HepG2 (cell line): ENCODE measurements around the gene PASD1. TPM values are rescaled to one million over a fixed set of nuclear protein-coding genes. Genes with fewer than 3 reads are reported as not detected.
"Not testable (repeated sequence)": the region's sequence is repeated elsewhere in the genome, so short reads cannot be mapped to it uniquely, and the experiment has no call there.

ENCODE experiments used
- ATAC-seq: fragments of 200-7000 bp; cut with Tn5 transposase; 3 replicates; pipeline ENCODE4 v1.9.1; 2020; ENCODE audit warnings: mild to moderate bottlenecking, moderate library complexity
- BruUV-seq: library from RNA; stranded (reverse); fragments of 400-500 nt; replicated peaks from 2 replicates; lab custom pipeline; 2021; lab: Mats Ljungman, UMichigan
- CTCF ChIA-PET: fragments of 300-600 bp; formaldehyde crosslinking; extraction: SDS; loops from one replicate; lab custom pipeline; 2021; ENCODE audit warnings: low total read pairs, inconsistent platforms, low intra/inter-chr PET ratio; lab: Yijun Ruan, JAX
- POLR2A ChIA-PET: fragments of 350-600 bp; sonication (Branson Sonifier 250); formaldehyde crosslinking; loops from one replicate; lab custom pipeline; 2020; ENCODE audit warnings: antibody characterized with exemption, inconsistent platforms; lab: Yijun Ruan, JAX
- DNase-seq: peaks from one replicate; pipeline ENCODE4 v3.0.0-alpha.2; 2015; ENCODE audit warnings: low spot score
- FAIRE-seq: peaks from 3 replicates; lab custom pipeline; 2011; peaks lifted over from hg19 to GRCh38; lab: Jason Lieb, UNC
- H2AFZ ChIP-seq: one replicate; pipeline ENCODE4 v1.6.1; 2011; ENCODE audit warnings: low read length, inconsistent platforms
- H3K27ac ChIP-seq: fragments of 300-600 bp; 3 replicates; pipeline ENCODE4 v1.8.0; 2011; ENCODE audit warnings: mixed run types, mild to moderate bottlenecking, mixed read lengths, low read length, inconsistent platforms; ENCODE audit not compliant: insufficient read depth; ENCODE audit errors: extremely low read length
- H3K27me3 ChIP-seq, 2 experiments: fragments of 200-600 bp in 1 of 2; 2 replicates in 1 of 2; 3 replicates in 1 of 2; pipeline versions ENCODE4 v1.6.0 to v1.8.0; 2011; ENCODE audit warnings: low read length in 2 of 2, mild to moderate bottlenecking in 2 of 2, moderate library complexity in 2 of 2, inconsistent platforms in 1 of 2; ENCODE audit not compliant: insufficient read depth in 2 of 2, control insufficient read depth in 1 of 2
- H3K36me3 ChIP-seq, 2 experiments: fragments of 200-600 bp in 1 of 2; replicated peaks in 1 of 2; 2 replicates in 1 of 2; 3 replicates in 1 of 2; pipeline versions ENCODE4 v1.5.1 to v1.8.0; 2011; ENCODE audit warnings: low read length in 2 of 2, inconsistent platforms in 1 of 2; ENCODE audit not compliant: insufficient read depth in 2 of 2, control insufficient read depth in 1 of 2
- H3K4me1 ChIP-seq: 2 replicates; pipeline ENCODE4 v1.5.1; 2012; ENCODE audit warnings: low read length, inconsistent platforms; ENCODE audit not compliant: insufficient read depth
- H3K4me2 ChIP-seq: 2 replicates; pipeline ENCODE4 v1.6.0; 2011; ENCODE audit warnings: low read depth, low read length, inconsistent platforms
- H3K4me3 ChIP-seq, 3 experiments: fragments of 200-600 bp in 1 of 3; sonication (generic), shearing (Covaris generic) in 1 of 3; replicated peaks in 1 of 3; 2 replicates each; pipeline ENCODE4 v1.5.1; 2011 to 2016; ENCODE audit warnings: low read length in 3 of 3, inconsistent platforms in 2 of 3, low read depth in 2 of 3, mild to moderate bottlenecking in 2 of 3, control low read depth in 1 of 3, mixed read lengths in 1 of 3; ENCODE audit not compliant: insufficient read depth in 1 of 3
- H3K79me2 ChIP-seq: one replicate; pipeline ENCODE4 v1.6.1; 2011; ENCODE audit warnings: low read length, inconsistent platforms; ENCODE audit not compliant: insufficient read depth
- H3K9ac ChIP-seq: 2 replicates; pipeline ENCODE4 v1.6.0; 2011; ENCODE audit warnings: mild to moderate bottlenecking, low read depth, low read length, inconsistent platforms; ENCODE audit not compliant: insufficient read depth
- H3K9me3 ChIP-seq: 2 replicates; pipeline ENCODE4 v1.5.1; 2012; ENCODE audit warnings: mild to moderate bottlenecking, low read length
- H4K20me1 ChIP-seq: 2 replicates; pipeline ENCODE4 v1.6.0; 2011; ENCODE audit warnings: inconsistent platforms, mild to moderate bottlenecking, low read length, moderate library complexity; ENCODE audit not compliant: insufficient read depth
- GATA4 ChIP-seq: sonication (generic); IDR thresholded peaks from 2 replicates; pipeline ENCODE4 v1.6.1; 2016; ENCODE audit warnings: antibody characterized with exemption, low read depth, borderline replicate concordance
- GATAD2A ChIP-seq: IDR thresholded peaks from 2 replicates; pipeline ENCODE4 v1.6.1; 2016
- JARID2 ChIP-seq: sonication (generic); formaldehyde crosslinking; IDR thresholded peaks from 2 replicates; pipeline ENCODE4 v1.8.1; 2023; ENCODE audit warnings: missing genetic modification reagents, inconsistent platforms; ENCODE audit not compliant: insufficient replicate concordance
- MAF1 ChIP-seq: sonication (generic); formaldehyde crosslinking; IDR thresholded peaks from 2 replicates; pipeline ENCODE4 v1.5.0; 2020; ENCODE audit warnings: missing genetic modification reagents, borderline replicate concordance
- NCOA2 ChIP-seq: sonication (generic); formaldehyde crosslinking; IDR thresholded peaks from 2 replicates; pipeline ENCODE4 v1.8.0; 2022; ENCODE audit warnings: inconsistent platforms
- ZNF740 ChIP-seq: sonication (generic); formaldehyde crosslinking; IDR thresholded peaks from 2 replicates; pipeline ENCODE4 v1.4.0; 2020; ENCODE audit warnings: missing genetic modification reagents
- ZNF841 ChIP-seq: sonication (generic); formaldehyde crosslinking; IDR thresholded peaks from 2 replicates; pipeline ENCODE4 v1.8.1; 2023; ENCODE audit warnings: missing genetic modification reagents, borderline replicate concordance
- WGBS: methylation state at CpG from one replicate; pipeline ENCODE4 v1.1.6; 2017; ENCODE audit warnings: low lambda C conversion rate; 5-methylcytosine and 5-hydroxymethylcytosine counted together
- in situ Hi-C: cut with HindIII; loops from 2 replicates; pipeline ENCODE4 v1.10.0; 2017; ENCODE audit warnings: low pct_unique_long_range_greater_than_20kb; ENCODE audit not compliant: extremely low pct_ligation_motif_present
- intact Hi-C: fragments of 100-400 bp; cut with micrococcal nuclease; formaldehyde crosslinking; loops from one replicate; pipeline ENCODE4 v1.10.0; 2022; ENCODE audit not compliant: unreplicated experiment
- polyA plus RNA-seq, 8 experiments: library from polyadenylated mRNA; depleted of rRNA in 3 of 8; stranded (reverse) in 7 of 8; unstranded in 1 of 8; fragments of >200 nt; fragmentation: Illumina TruSeq in 4 of 8; extraction: Trizol in 4 of 8; gene quantifications; 2 replicates each; pipeline versions ENCODE4 v1.2.1 to v1.2.3, GENCODE V29; 2011 to 2016; ENCODE audit warnings: low read depth in 4 of 8, missing spikeins in 1 of 8, mixed read lengths in 1 of 8; ENCODE audit not compliant: insufficient read depth in 1 of 8
- total RNA-seq, 5 experiments: library from RNA; depleted of rRNA; stranded (reverse); fragments of >200 nt; fragmentation: Illumina TruSeq; extraction: Trizol; gene quantifications; 2 replicates each; pipeline ENCODE4 v1.2.3, GENCODE V29; 2016; ENCODE audit warnings: low read depth in 1 of 5

PASD1 gene
- total and polyA plus RNA-seq, 2 of the 13 experiments (the other 11 are each of a cell fraction or from before 2014, with no cell fraction given) = not detected

- WGBS = no CpG with 5 or more reads among the region's 25 CpGs
- H3K4me2 ChIP-seq, H3K27ac ChIP-seq, POLR2A ChIA-PET, H4K20me1 ChIP-seq, H3K79me2 ChIP-seq, H3K9me3 ChIP-seq, DNase-seq, FAIRE-seq, H2AFZ ChIP-seq, H3K36me3 ChIP-seq, ATAC-seq, H3K9ac ChIP-seq, H3K4me1 ChIP-seq, in situ Hi-C loops, intact Hi-C loops, H3K4me3 ChIP-seq, BruUV-seq, CTCF ChIA-PET, H3K27me3 ChIP-seq: not testable (repeated sequence)
These were observed 12.3 kb upstream of the PASD1 start for GRCh38 chrX:151551176-151551575.

GRCh38 chrX:151552743-151553142 lies 10.7 kb upstream of the PASD1 start:
- no peak for ATAC-seq
- H3K9me3 ChIP-seq = no peaks in the 10 kb centered on the region
- no peaks in the 10 kb centered on the region for H4K20me1 ChIP-seq
- no peaks in the 10 kb centered on the region for H3K27me3 ChIP-seq
- no peak for TF ChIP-seq GATAD2A (CRISPR knock-in tag)
- TF ChIP-seq GATA4 = no peak
- no peak for TF ChIP-seq ZNF740
- no peak for TF ChIP-seq JARID2 (CRISPR knock-in tag)
- no peak for TF ChIP-seq NCOA2
- no peak for TF ChIP-seq MAF1
- TF ChIP-seq ZNF841 (CRISPR knock-in tag) = no peak
- no peaks in the 10 kb centered on the region for H3K36me3 ChIP-seq
- H3K79me2 ChIP-seq = no peaks in the 10 kb centered on the region
- DNase-seq = no peak
- H2AFZ ChIP-seq = no peak overlapping the region
- H3K27ac ChIP-seq = no peak overlapping the region
- H3K4me3 ChIP-seq = no peak overlapping the region
- no TSS peak for BruUV-seq
- no peak for FAIRE-seq
- 11% methylated on average over 3 of the region's 4 CpGs for WGBS
- 0 out of 2 replicates have a peak, but pooled peaks cover 5% of the 10 kb centered on the region for H3K4me1 ChIP-seq
- intact Hi-C loops = no loop called here
- CTCF ChIA-PET = no interaction called here
- POLR2A ChIA-PET = no interaction called here
- no peak overlapping the region for H3K4me2 ChIP-seq
- H3K9ac ChIP-seq = no peak overlapping the region
- in situ Hi-C loops = no loop called here

GRCh38 chrX:151555301-151555700 lies 8.2 kb upstream of the PASD1 start:
- CTCF ChIA-PET, DNase-seq, BruUV-seq, H2AFZ ChIP-seq, FAIRE-seq, H3K79me2 ChIP-seq, H4K20me1 ChIP-seq, ATAC-seq, H3K27ac ChIP-seq, in situ Hi-C loops, POLR2A ChIA-PET, H3K9ac ChIP-seq, H3K4me3 ChIP-seq, H3K4me2 ChIP-seq, H3K4me1 ChIP-seq, H3K9me3 ChIP-seq, H3K27me3 ChIP-seq, H3K36me3 ChIP-seq, intact Hi-C loops: not testable (repeated sequence)
- WGBS = 62% methylated on average over 11 of the region's 25 CpGs

GRCh38 chrX:151562485-151562884 lies 990 bp upstream of the PASD1 start:
- FAIRE-seq, BruUV-seq, in situ Hi-C loops: not testable (repeated sequence)

More at GRCh38 chrX:151562485-151562884, 990 bp upstream of the PASD1 start:
- H3K79me2 ChIP-seq, DNase-seq, intact Hi-C loops, H3K9me3 ChIP-seq, H3K4me1 ChIP-seq, POLR2A ChIA-PET, ATAC-seq, H3K27me3 ChIP-seq, H3K9ac ChIP-seq, CTCF ChIA-PET, H2AFZ ChIP-seq, H3K4me3 ChIP-seq, H4K20me1 ChIP-seq, H3K4me2 ChIP-seq, H3K27ac ChIP-seq, H3K36me3 ChIP-seq: not testable (repeated sequence)
- 100% methylated on average over 3 of the region's 21 CpGs for WGBS
